Activated CD8-positive, alpha-beta memory T cell treated with anti-CD3 and anti-CD28 coated beads, Interleukin-2, amount 50 U/mL, for 4 hours (primary cell): ENCODE measurements around the gene IGF1R.

ENCODE experiments used
- DNase-seq: peaks from one replicate; pipeline ENCODE4 v3.0.0-alpha.2; 2020

IGF1R gene

DNA sequence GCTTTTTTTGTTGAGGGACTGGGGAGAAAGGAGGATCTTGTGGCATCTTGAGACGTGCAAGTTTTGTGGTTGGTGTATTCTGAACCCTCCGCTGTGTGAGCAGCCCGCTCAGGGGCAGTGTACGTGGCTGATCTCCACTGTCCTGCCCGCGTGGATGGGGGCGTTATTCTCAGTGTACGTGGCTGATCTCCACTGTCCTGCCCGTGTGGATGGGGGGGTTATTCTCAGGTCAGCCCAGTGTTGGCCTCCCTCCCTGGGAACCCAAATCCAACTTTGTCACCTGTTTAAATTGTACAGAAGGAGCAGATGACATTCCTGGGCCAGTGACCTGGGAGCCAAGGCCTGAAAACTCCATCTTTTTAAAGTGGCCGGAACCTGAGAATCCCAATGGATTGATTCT lies 275.2 kb downstream of the IGF1R start:
- DNase-seq = no peak

- DNase-seq = no peak
Measured at GRCh38 chr15:98924401-98925049, 276.2 kb downstream of the IGF1R start.

DNA sequence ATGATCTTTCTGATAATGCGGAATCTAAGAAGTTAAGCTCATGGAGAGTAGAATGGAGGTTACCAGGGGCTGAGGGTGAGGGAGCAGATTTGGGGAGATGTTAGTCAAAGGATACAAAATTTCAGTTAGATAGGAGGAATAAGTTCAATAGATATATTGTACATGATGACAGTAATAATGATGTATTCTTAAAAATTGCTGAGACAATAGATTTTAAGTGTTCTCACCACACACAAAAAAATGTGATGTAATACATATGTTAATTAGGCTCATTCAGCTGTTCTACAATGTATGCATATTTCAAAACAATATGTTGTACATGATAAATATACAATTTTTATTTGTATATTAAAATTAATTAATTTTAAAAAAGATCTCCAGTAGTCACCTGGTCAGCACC lies 277.9 kb downstream of the IGF1R start:
- DNase-seq = no peak

DNA sequence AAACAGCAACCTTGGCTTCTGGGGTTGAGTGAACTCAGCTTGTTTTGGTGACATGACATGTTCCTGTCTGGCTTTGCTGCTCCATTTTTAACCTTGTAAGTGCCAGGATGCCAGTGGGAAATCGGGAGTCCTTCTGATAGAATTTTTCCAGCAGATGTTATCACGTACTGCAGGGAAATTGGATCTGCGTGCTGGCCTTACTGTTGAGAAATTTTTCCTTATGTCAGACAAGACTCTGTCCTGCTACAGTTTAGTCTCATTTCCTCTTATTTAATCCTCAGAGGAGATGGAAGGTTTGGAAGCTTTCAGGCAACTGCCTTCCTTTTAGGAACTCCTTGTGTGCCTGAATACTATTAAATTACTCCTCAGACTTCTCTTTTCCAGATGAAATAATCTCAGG lies 278.7 kb downstream of the IGF1R start:
- DNase-seq = no peak

DNA sequence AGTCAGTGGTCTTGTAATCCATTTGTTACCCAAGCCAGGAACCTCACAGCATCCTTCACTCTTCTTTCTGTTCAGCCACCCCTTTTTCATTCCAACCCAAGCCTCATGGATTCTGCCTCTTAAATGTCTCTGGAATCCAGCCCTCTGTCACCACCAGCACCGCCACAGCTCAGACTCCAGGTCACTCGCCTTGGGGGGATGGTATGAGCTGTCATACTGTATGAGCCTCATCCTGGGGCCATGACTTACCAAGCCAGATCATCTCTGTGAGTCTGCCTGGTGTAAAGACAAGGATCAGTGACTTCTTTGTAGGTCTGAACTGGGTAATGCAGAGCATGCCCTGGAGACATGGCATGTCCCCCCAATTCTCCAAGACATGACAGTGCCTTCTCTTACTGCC lies 279.7 kb downstream of the IGF1R start:
- no peak for DNase-seq

- no peak for DNase-seq
Measured at GRCh38 chr15:98930576-98930975, 282.2 kb downstream of the IGF1R start.

GRCh38 chr15:98931004-98931403 lies 282.7 kb downstream of the IGF1R start:
- DNase-seq = no peak

DNA sequence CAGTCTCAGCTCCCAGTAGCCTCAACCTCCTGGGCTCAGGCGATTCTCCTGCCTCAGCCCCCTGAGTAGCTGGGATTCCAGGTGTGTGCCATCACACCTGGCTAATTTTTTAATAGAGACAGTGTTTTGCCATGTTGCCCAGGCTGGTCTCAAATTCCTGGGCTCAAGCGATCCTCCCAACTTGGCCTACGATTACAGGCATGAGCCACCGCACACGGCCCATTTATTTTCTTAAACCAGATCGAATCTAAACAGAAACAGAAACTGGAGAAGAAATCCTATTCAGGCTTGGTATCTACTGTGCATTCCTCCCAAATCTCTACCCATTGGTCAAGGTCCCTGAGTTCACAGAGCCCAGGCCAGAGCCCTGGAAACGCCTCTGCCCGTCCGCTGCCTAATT lies 285.1 kb downstream of the IGF1R start:
- DNase-seq = no peak

DNA sequence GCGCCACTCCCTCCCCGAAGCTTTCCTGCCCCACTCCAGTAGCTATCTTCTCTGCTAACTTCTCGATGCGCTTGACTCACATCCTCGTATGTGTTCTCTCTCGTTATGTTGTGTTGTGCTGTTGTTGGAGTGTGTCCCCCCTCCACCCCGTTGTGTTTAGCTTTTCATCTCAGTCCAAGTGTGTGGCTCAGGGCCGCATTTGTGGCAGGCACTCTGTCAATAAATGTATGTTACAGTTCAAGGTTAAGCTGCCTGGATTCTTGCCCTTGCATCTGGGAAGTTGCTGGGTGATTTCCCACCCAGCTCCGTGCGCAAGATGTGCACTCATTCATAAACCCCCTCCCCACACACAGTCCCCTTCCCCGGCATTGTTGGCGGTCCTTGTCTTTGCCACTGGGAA lies 287.4 kb downstream of the IGF1R start:
- DNase-seq = no peak

DNA sequence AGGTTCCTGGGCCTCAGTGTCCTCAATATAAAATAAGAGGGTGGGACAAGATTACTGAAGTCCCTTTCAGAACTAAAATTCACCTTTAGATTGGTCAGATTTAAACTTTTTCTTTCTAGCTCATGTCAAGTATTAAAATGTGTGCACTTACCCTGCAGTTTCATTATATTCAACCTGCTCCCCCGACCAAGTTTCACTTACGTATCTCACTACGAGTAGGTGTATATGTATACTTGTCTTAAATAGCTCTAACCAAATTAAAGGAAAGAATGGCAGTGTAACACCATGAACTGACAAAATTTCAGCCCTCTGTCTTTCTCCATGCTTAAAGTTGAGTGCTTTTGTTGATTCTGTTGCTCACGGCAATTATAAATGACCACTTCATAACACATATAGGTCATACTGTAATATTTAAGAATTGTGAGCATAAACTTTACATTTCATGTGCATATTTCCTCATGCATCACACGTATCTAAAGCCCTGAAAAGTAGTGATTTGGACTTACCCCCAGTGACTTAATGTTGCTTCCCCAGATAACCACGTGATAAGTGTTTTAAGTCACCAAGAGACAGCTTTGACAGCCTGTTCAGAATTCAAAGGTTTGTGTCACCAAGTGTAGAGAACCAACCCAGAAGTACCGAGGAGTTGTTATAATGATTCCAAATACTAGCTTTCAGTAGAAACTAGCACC lies 289.2 kb downstream of the IGF1R start:
- no peak for DNase-seq

DNA sequence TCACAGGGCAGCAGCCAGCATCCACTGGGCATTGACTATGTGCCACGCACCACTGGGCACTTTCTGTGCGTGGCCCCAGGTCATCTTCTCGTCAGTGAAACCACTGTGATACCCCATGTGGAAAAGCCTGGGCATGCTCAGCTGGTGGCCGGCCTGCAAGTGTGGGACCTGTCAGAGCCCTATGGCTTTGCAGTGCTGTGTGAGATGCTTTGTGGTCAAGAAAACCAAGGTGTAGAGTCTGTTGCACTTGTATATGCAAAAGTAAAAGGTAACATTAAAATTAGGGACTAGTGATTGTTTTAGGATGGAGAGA lies 289.7 kb downstream of the IGF1R start:
- DNase-seq = no peak

DNA sequence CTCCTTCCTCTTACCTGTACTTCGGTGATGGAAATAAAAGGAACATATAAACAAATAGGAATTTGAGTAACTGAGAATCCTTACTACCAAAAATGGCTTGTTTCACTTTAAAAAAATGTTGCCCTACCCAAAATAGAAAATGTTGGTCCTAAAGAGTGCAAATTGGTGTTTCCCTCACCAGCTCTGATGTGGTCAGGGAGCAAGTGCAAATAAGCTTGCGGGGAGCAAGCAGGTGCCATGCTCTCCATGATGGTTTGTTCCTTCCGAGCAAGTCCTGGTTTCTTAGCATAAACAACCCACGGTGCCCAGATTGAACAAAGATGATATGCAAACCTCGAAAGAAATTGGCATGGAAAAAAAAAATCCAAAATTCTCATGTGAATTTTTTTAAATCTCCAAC lies 290.5 kb downstream of the IGF1R start:
- no peak for DNase-seq

DNA sequence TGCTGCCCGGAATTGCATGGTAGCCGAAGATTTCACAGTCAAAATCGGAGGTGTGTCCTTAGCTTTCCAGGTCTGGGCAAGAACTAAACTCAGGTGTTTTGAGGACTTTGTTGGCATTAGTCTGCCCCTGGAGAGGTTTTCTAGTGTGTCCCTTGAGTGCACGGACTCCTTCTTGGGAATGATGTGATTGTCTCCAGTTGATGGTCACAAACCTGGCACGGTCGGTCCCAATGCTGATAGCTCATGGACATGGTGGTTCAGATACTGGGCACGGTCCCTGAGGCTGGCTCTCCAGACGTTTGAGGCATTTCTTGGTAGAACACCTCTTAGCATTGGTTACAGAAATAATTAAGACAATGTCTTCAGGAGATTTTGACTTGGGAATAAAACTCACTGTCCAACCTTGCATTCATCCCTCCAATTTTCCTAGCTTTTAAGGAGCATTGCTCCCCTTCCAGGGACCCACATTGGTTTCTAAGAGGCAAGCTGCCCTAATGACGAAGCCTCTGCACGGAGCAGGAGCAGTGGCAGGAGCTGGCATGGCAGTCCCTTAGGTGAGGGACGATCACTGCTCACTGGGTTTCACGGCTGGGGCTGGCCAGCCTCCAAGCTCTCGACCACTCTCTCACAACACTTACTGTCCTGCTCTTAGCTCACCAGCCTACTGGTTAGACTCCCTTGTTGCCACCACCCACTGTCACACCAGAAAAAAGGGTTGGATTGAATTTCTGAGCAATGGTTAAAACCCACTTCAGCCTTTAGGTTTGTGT lies 291.2 kb downstream of the IGF1R start:
- DNase-seq = no peak

DNA sequence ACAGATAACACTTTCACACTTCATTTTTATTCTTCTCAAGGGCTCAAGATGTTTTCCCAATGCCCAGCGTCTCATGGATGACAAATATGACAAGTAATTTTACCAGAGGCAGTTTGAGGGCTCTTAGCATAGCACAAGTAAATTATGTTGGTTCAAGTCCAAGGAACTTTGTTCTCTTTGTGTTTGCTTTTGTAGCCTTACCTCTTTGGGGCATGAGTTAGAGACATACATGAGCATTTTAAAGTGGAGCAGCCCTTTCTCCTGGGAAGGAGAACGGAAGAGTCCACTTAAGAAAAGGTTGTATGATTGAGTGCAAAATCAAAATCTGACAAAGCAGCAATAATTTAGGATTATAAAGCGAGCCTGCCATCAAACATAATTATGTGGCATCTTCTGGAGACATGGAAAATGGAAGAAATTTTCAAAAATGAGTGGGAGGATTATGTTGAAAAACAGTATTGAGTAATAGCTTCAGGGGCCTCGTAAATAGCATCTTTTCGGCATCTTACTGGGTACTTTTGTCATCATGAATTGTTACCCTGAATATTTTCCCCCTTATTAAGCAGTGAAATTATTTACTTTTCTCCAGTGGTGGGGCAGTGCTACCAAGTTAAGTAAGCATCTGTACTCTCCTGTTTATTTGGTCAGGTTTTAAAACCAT lies 293.4 kb downstream of the IGF1R start:
- DNase-seq = no peak

- DNase-seq = no peak
Measured at GRCh38 chr15:98942431-98942830, 294.1 kb downstream of the IGF1R start.

DNA sequence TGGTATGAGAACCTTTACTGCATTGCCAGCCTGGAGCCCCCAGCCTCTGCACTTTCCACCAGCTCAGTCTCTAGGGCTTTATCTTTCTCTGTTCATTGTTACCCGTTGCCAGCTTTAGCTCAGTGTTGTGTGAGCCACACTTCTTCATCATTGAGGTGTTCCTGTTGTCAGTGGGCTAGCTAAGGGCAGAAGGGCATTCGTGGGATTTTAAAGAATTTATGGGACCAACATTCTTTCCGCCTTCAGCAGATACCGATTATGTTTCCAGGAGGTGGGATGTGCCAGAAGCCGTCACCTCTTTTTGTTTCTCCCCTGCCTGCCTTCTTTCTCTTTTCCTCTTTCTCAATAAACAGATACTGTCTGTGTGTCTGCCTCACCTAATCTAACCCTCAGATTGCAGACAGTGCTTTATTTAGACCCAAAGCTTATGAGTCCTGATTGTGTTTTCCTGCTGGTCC lies 294.7 kb downstream of the IGF1R start:
- DNase-seq = no peak

DNA sequence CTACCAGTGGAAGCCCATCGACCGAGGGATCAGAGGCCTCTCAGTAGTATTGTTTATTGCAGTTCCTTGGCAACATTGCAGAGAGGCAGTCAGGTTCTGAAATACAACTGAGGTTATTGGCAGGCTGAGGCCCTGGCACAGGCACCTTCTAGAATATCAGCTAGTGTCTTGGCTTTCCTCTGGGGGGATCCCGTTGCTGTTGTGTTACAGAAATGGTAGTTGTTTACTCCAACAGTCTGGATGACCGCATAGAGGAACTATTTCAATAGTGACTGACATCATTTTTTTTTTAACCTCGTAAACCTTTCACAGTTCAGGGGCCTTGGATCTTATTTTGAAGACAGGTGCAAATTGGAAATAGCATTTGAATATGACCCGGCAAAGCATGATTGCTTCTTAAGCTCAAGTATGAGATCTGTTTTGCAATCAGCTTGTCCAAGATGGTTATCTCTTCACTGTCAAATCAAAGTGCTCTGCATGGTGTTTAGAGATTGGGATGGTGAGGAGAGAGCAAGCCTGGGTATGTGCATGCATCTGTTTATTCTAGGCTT lies 295.3 kb downstream of the IGF1R start:
- DNase-seq = no peak

DNA sequence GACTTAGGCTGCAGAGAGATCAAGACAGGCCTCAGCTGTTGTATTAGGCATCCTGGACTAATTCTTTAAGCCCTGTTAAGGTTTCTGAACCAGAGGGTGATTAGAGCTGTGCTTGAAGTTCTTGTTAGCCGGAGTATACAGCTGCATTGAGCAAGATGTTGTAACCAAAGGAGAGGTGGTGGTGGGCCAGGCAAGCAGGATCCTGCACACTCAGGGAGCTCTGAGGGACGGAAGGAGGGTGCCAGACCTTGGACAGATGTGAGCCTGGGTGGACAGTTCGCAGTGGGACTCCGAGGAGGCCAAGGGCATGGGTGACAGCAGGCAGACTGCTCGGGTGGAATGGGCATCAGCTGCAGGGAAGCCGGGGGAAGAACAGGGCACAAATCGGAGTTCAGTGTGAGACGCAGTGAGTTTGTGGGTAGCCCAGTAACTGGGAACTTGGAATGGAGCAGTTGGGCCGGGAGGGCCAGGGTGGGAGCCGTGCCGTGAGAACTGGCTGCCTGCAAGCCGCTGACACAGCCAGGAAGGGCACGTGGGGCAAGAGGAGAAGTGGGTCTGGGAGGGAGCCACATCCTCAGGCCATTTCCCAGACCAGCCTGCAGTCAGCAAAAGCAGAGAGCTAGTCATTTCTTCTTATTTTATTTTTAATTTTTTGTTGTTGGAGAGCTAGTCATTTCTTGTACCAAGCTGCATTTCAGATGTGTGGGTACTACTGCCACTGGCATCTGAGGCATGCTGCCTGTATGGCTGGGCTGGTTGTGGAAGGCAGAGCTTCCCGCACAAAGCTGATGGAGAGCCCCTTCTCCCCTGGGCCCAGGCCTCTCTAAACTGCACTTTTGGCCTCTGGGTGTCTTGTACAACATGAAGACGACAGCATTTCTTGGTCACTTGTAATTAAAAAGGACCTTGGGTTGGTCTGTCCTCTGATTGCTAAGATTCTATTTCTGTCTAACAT lies 298.2 kb downstream of the IGF1R start:
- DNase-seq = no peak

- DNase-seq = no peak
Measured at GRCh38 chr15:98948456-98948855, 300.1 kb downstream of the IGF1R start.

- DNase-seq = no peak
Measured at GRCh38 chr15:98948941-98949340, 300.6 kb downstream of the IGF1R start.

- no peak for DNase-seq
Measured at GRCh38 chr15:98949624-98950023, 301.3 kb downstream of the IGF1R start.

- DNase-seq = no peak
Measured at GRCh38 chr15:98950248-98950647, 301.9 kb downstream of the IGF1R start.
